Measurements from ENCODE around the gene KLHL15. TPM values are rescaled to one million over a fixed set of nuclear protein-coding genes. Genes with fewer than 3 reads are reported as not detected.

The KLHL15 gene
- total and polyA plus RNA-seq, 7 experiments from 2014 or later, result 2.1 to 20.9 (median 9.8) TPM

- Histone ChIP-seq H3K4me1 (ENCODE audit: control insufficient read depth in 2 of 2, insufficient read depth in 2 of 2, low read length in 2 of 2) (no peaks in the 10 kb centered on the region), H3K36me3 (ENCODE audit: control insufficient read depth in 2 of 3, insufficient read depth in 3 of 3, low read length in 3 of 3) (peaks cover 0 to 4% (median 0%) of the 10 kb centered on the region in 3 experiments), H3K9me3 (ENCODE audit: control insufficient read depth in 2 of 3, low read length in 3 of 3) (no peaks in the 10 kb centered on the region), H3K27me3 (ENCODE audit: control insufficient read depth in 2 of 2, insufficient read depth in 2 of 2, low read length in 2 of 2) (no peaks in the 10 kb centered on the region), H3K27ac (ENCODE audit: low read depth, low read length) (no peak overlapping the region), H3K4me3 (ENCODE audit: low read length) (no peak overlapping the region)
- Mint-ChIP-seq H3K9me3 (peaks cover 0 to 2% (median 0%) of the 10 kb centered on the region in 11 donors), H3K36me3 (peaks cover 0 to 3% (median 0%) of the 10 kb centered on the region in 5 donors), H3K4me3 (no peak overlapping the region), H3K27me3 (peaks cover 0 to 7% (median 0%) of the 10 kb centered on the region in 5 donors), H3K27ac (no peak overlapping the region), H3K4me1 (peaks cover 0 to 16% (median 8%) of the 10 kb centered on the region in 7 donors)
- ChIA-PET POLR2A (interaction anchor here (3.1 kb wide), 1 partner anchor 245 kb away, joined by 14 read pairs; the partner anchor contains the start of gene SAT1), CTCF (interaction anchor here (0.6 kb wide), 1 partner anchor 11 kb away, joined by 4 read pairs; no protein-coding TSS in a partner anchor)
- DNase-seq (no peak), ATAC-seq (no peak)
- intact Hi-C loops (cut with micrococcal nuclease), result loop anchor here in 1 of 2 donors (10.0 kb wide), 1 partner anchor 447 kb away; no protein-coding TSS in a partner anchor
Measured at GRCh38 chrX:24027985-24028384, 999 bp upstream of the KLHL15 start.

GRCh38 chrX:24026432-24026831, 554 bp downstream of the KLHL15 start:
- peak overlapping the region; percentile 79 to 95 (median 93) for H3K27ac Mint-ChIP-seq
- peaks cover 0 to 7% (median 0%) of the 10 kb centered on the region in 5 donors for H3K27me3 Mint-ChIP-seq
- peak overlapping the region; percentile 74 for H3K4me3 ChIP-seq (ENCODE audit: low read length)
- peak overlapping the region; percentile 96 for H3K27ac ChIP-seq (ENCODE audit: low read depth, low read length)
- H3K27me3 ChIP-seq (ENCODE audit: control insufficient read depth in 2 of 2, insufficient read depth in 2 of 2, low read length in 2 of 2), result no peaks in the 10 kb centered on the region
- H3K4me1 Mint-ChIP-seq, result peaks cover 4 to 24% (median 14%) of the 10 kb centered on the region in 7 donors
- peak overlapping the region; percentile 81 to 91 (median 88) for H3K4me3 Mint-ChIP-seq
- H3K36me3 ChIP-seq (ENCODE audit: control insufficient read depth in 2 of 3, insufficient read depth in 3 of 3, low read length in 3 of 3), result peaks cover 0 to 4% (median 0%) of the 10 kb centered on the region in 3 experiments
- H3K9me3 Mint-ChIP-seq, result peaks cover 0 to 2% (median 0%) of the 10 kb centered on the region in 11 donors
- H3K4me1 ChIP-seq (ENCODE audit: control insufficient read depth in 2 of 2, insufficient read depth in 2 of 2, low read length in 2 of 2), result no peaks in the 10 kb centered on the region
- H3K9me3 ChIP-seq (ENCODE audit: control insufficient read depth in 2 of 3, low read length in 3 of 3), result no peaks in the 10 kb centered on the region
- POLR2A ChIA-PET, result interaction anchor here (1.0 to 4.4 kb wide), 7 partner anchors 8 to 243 kb away, joined by 3 to 56 read pairs (median 9); partner anchors contain the start of genes APOO, CXorf58, EIF2S3 and SAT1
- ATAC-seq, result no peak
- peaks cover 0 to 8% (median 3%) of the 10 kb centered on the region in 5 donors for H3K36me3 Mint-ChIP-seq
- intact Hi-C loops (cut with micrococcal nuclease), result loop anchor here in 1 of 2 donors (10.0 kb wide), 1 partner anchor 448 kb away; no protein-coding TSS in a partner anchor
- no peak for DNase-seq
- CTCF ChIA-PET, result interaction anchor here (1.1 to 2.6 kb wide), 2 partner anchors 28 to 125 kb away, joined by 5 to 22 read pairs; partner anchors contain the start of gene EIF2S3

- peak overlapping the region; percentile 88 to 96 (median 94) for H3K27ac Mint-ChIP-seq
- peaks cover 0 to 4% (median 0%) of the 10 kb centered on the region in 3 experiments for H3K36me3 ChIP-seq (ENCODE audit: control insufficient read depth in 2 of 3, insufficient read depth in 3 of 3, low read length in 3 of 3)
- no peaks in the 10 kb centered on the region for H3K4me1 ChIP-seq (ENCODE audit: control insufficient read depth in 2 of 2, insufficient read depth in 2 of 2, low read length in 2 of 2)
- H3K27ac ChIP-seq (ENCODE audit: low read depth, low read length), result peak overlapping the region; percentile 96
- peak; percentile 22 for ATAC-seq
- no peaks in the 10 kb centered on the region for H3K9me3 ChIP-seq (ENCODE audit: control insufficient read depth in 2 of 3, low read length in 3 of 3)
- peak in 1 of 9 donors; percentile 41 for DNase-seq
- CTCF ChIA-PET, result interaction anchor here (1.1 to 2.6 kb wide), 3 partner anchors 28 to 124 kb away, joined by 4 to 22 read pairs (median 5); partner anchors contain the start of genes APOO, CXorf58 and EIF2S3
- H3K9me3 Mint-ChIP-seq, result peaks cover 0 to 2% (median 0%) of the 10 kb centered on the region in 11 donors
- POLR2A ChIA-PET, result interaction anchor here (0.6 to 4.4 kb wide), 10 partner anchors 9 to 243 kb away, joined by 3 to 56 read pairs (median 6); partner anchors contain the start of genes APOO, CXorf58, EIF2S3 and SAT1
- H3K4me3 ChIP-seq (ENCODE audit: low read length), result peak overlapping the region; percentile 74
- H3K27me3 ChIP-seq (ENCODE audit: control insufficient read depth in 2 of 2, insufficient read depth in 2 of 2, low read length in 2 of 2), result no peaks in the 10 kb centered on the region
- H3K27me3 Mint-ChIP-seq, result peaks cover 0 to 7% (median 0%) of the 10 kb centered on the region in 5 donors
- intact Hi-C loops (cut with micrococcal nuclease), result loop anchor here (1.0 to 10.0 kb wide), 10 partner anchors 12 to 449 kb away; partner anchors contain the start of genes CXorf58 (in 2 of the 2), EIF2S3 (in 2 of the 2), PRDX4 (in 2 of the 2) and SAT1 (in 2 of the 2)
- peak overlapping the region; percentile 81 to 91 (median 88) for H3K4me3 Mint-ChIP-seq
- H3K4me1 Mint-ChIP-seq, result peaks cover 7 to 30% (median 20%) of the 10 kb centered on the region in 7 donors
- H3K36me3 Mint-ChIP-seq, result peaks cover 0 to 12% (median 3%) of the 10 kb centered on the region in 5 donors
Measured at GRCh38 chrX:24025741-24026403, 1.1 kb downstream of the KLHL15 start.

GRCh38 chrX:24024819-24025740, 1.9 kb downstream of the KLHL15 start:
- no peaks in the 10 kb centered on the region for H3K9me3 ChIP-seq (ENCODE audit: control insufficient read depth in 2 of 3, low read length in 3 of 3)
- ATAC-seq, result peak; percentile 96

GRCh38 chrX:24023972-24024669, 2.9 kb downstream of the KLHL15 start:
- Mint-ChIP-seq H3K9me3 (peaks cover 0 to 2% (median 0%) of the 10 kb centered on the region in 11 donors), H3K4me1 (peaks cover 7 to 45% (median 34%) of the 10 kb centered on the region in 7 donors), H3K36me3 (peaks cover 0 to 12% (median 3%) of the 10 kb centered on the region in 5 donors), H3K27me3 (no peaks in the 10 kb centered on the region), H3K27ac (peak overlapping the region; percentile 70 to 95 (median 89)), H3K4me3 (peak overlapping the region; percentile 71 to 94 (median 86))
- H3K9me3 ChIP-seq (ENCODE audit: control insufficient read depth in 2 of 3, low read length in 3 of 3), result no peaks in the 10 kb centered on the region
- POLR2A ChIA-PET, result interaction anchor here (0.7 to 4.4 kb wide), 4 partner anchors 24 to 241 kb away, joined by 3 to 56 read pairs (median 4); partner anchors contain the start of genes EIF2S3 and SAT1
- no peaks in the 10 kb centered on the region for H3K4me1 ChIP-seq (ENCODE audit: control insufficient read depth in 2 of 2, insufficient read depth in 2 of 2, low read length in 2 of 2)
- no peak for ATAC-seq
- H3K4me3 ChIP-seq (ENCODE audit: low read length), result peak overlapping the region; percentile 65
- intact Hi-C loops (cut with micrococcal nuclease), result loop anchor here (1.0 to 10.0 kb wide), 5 partner anchors 71 to 451 kb away; partner anchors contain the start of genes PRDX4 (in 2 of the 2) and SAT1 (in 1 of the 2)
- peaks cover 0 to 4% (median 0%) of the 10 kb centered on the region in 3 experiments for H3K36me3 ChIP-seq (ENCODE audit: control insufficient read depth in 2 of 3, insufficient read depth in 3 of 3, low read length in 3 of 3)
- DNase-seq, result peak in 5 of 9 donors; percentile 9 to 25 (median 15)
- no peaks in the 10 kb centered on the region for H3K27me3 ChIP-seq (ENCODE audit: control insufficient read depth in 2 of 2, insufficient read depth in 2 of 2, low read length in 2 of 2)
- peak overlapping the region; percentile 96 for H3K27ac ChIP-seq (ENCODE audit: low read depth, low read length)
- CTCF ChIA-PET, result interaction anchor here (0.7 kb wide), 1 partner anchor 10 kb away, joined by 3 read pairs; no protein-coding TSS in a partner anchor

More at GRCh38 chrX:24024819-24025740, 1.9 kb downstream of the KLHL15 start:
- POLR2A ChIA-PET, result interaction anchor here (0.7 to 4.4 kb wide), 9 partner anchors 10 to 242 kb away, joined by 3 to 56 read pairs (median 6); partner anchors contain the start of genes APOO, CXorf58, EIF2S3 and SAT1
- peaks cover 7 to 38% (median 27%) of the 10 kb centered on the region in 7 donors for H3K4me1 Mint-ChIP-seq
- Histone ChIP-seq H3K27me3 (ENCODE audit: control insufficient read depth in 2 of 2, insufficient read depth in 2 of 2, low read length in 2 of 2) (no peaks in the 10 kb centered on the region), H3K27ac (ENCODE audit: low read depth, low read length) (peak overlapping the region; percentile 96), H3K4me1 (ENCODE audit: control insufficient read depth in 2 of 2, insufficient read depth in 2 of 2, low read length in 2 of 2) (no peaks in the 10 kb centered on the region), H3K36me3 (ENCODE audit: control insufficient read depth in 2 of 3, insufficient read depth in 3 of 3, low read length in 3 of 3) (peaks cover 0 to 4% (median 0%) of the 10 kb centered on the region in 3 experiments), H3K4me3 (ENCODE audit: low read length) (peak overlapping the region; percentile 74)
- H3K36me3 Mint-ChIP-seq, result peaks cover 0 to 12% (median 3%) of the 10 kb centered on the region in 5 donors
- intact Hi-C loops (cut with micrococcal nuclease), result loop anchor here (1.0 to 10.0 kb wide), 11 partner anchors 11 to 450 kb away; partner anchors contain the start of genes CXorf58 (in 2 of the 2), EIF2S3 (in 2 of the 2), PRDX4 (in 2 of the 2) and SAT1 (in 2 of the 2)
- H3K9me3 Mint-ChIP-seq, result peaks cover 0 to 2% (median 0%) of the 10 kb centered on the region in 11 donors
- peak overlapping the region in 7 of 9 donors; percentile 48 to 92 (median 85) for H3K27ac Mint-ChIP-seq
- CTCF ChIA-PET, result interaction anchor here (1.2 to 2.6 kb wide), 2 partner anchors 29 to 117 kb away, joined by 4 to 22 read pairs; partner anchors contain the start of genes APOO, CXorf58 and EIF2S3
- H3K4me3 Mint-ChIP-seq, result peak overlapping the region; percentile 71 to 94 (median 86)
- H3K27me3 Mint-ChIP-seq, result peaks cover 0 to 3% (median 0%) of the 10 kb centered on the region in 5 donors
- DNase-seq, result peak; percentile 68 to 82 (median 76)

Measured in naive thymus-derived CD4-positive, alpha-beta T cell (primary cell).